Activated naive CD8-positive, alpha-beta T cell treated with anti-CD3 and anti-CD28 coated beads for 36 hours (primary cell): ENCODE measurements around the gene OVOL2. TPM values are rescaled to one million over a fixed set of nuclear protein-coding genes. Genes with fewer than 3 reads are reported as not detected.

ENCODE experiments used
- DNase-seq: peaks from one replicate; pipeline ENCODE4 v3.0.0; 2021
- H3K27ac Mint-ChIP-seq: one replicate; pipeline ENCODE4 v1.8.0; 2022; ENCODE audit warnings: mild to moderate bottlenecking, moderate library complexity, mixed read lengths
- H3K27me3 Mint-ChIP-seq: one replicate; pipeline ENCODE4 v1.8.0; 2022; ENCODE audit warnings: mild to moderate bottlenecking, mixed read lengths
- H3K36me3 Mint-ChIP-seq: one replicate; pipeline ENCODE4 v1.8.0; 2021; ENCODE audit warnings: mild to moderate bottlenecking, mixed read lengths
- H3K4me1 Mint-ChIP-seq: one replicate; pipeline ENCODE4 v1.8.0; 2021; ENCODE audit warnings: mixed read lengths
- H3K4me3 Mint-ChIP-seq: one replicate; pipeline ENCODE4 v1.8.0; 2022; ENCODE audit warnings: mild to moderate bottlenecking, moderate library complexity, mixed read lengths
- H3K9me3 Mint-ChIP-seq: one replicate; pipeline ENCODE4 v1.8.0; 2022; ENCODE audit warnings: mixed read lengths
- total RNA-seq, 2 experiments: library from RNA; stranded (reverse); gene quantifications; one replicate each; pipeline ENCODE4 v1.2.3, GENCODE V29; 2021

OVOL2 gene
- total RNA-seq, 2 experiments from 2014 or later = not detected

DNA sequence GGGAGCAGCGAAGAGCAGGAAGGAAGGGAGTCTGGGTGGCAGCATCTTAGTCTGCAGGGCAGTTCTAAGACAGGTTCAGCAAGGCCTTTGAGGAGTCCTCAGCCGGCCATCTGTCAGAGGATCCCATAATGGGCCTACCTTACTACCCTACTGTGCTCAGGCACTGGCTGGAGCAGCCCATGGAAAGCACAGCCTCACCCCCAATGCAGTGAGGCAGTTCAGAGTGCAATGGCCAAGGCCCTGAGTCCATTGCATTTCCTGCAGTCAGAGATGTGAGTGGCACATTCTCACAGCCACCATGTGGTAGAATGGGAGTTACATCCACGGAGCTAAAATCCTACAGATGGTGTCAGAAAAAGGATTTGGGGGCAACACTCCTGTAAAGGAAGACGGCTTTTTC is 19.4 kb upstream of the OVOL2 start:
- H3K36me3 Mint-ChIP-seq = no peaks in the 10 kb centered on the region
- no peak for DNase-seq
- no peak overlapping the region for H3K4me3 Mint-ChIP-seq
- H3K4me1 Mint-ChIP-seq = no peaks in the 10 kb centered on the region
- H3K9me3 Mint-ChIP-seq = no peaks in the 10 kb centered on the region
- H3K27ac Mint-ChIP-seq = no peak overlapping the region
- peaks cover 14% of the 10 kb centered on the region for H3K27me3 Mint-ChIP-seq

DNA sequence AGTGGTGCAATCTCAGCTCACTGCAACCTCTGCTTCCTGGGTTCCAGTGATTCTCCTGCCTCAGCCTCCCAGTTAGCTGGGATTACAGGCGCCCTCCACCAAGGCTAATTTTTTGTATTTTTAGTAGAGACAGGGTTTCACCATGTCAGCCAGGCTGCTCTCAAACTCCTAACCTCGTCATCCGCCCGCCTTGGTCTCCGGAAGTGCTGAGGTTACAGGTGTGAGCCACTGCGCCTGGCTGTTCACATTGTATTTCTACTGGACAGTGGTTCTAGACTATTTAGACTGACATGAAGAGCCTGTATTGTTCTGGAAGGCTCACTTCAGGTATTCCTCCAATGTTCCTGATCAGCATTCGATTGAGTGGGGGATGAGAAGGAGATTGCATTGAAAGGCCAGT is 14.8 kb upstream of the OVOL2 start:
- no peaks in the 10 kb centered on the region for H3K36me3 Mint-ChIP-seq

DNA sequence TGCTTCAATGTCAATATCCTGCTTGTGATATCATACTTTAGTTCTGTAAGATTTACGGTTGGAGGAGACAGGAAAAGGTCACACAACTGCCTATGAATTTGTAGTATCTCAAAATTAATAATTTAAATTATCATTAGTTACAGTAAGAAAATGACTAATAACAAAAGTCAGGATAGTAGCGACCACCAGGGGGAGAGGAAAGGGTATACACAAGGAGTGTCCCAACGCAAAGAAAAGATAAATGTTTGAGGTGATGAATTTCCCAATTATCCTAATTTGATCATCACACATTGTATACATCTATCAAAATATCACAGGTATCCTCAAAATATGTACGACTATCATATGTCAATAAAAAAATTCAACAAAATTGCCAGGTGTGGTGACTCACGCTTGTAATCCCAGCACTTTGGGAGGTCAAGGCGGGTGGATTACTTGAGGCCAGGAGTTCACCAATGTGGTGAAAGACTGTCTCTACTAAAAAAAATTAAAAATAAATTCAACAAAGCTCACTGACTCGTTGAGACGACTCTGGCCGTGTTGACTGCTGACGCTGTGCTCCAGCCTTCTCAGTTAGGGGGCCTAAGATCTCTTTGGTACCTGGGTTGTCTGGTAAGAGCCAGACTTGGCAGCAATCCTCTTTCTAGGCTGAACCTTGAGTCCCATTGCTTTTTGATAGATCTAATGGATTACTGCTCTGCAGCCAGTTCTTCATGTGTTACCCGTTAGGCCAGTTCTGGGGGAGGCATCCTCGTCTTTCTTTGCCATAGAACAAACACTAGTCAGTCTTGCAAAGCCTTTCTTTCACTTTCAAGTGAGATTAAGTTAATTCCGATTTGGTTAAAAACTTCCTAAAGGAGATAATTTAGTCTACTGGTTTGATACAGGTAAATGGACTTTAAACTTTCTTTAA is 9.0 kb upstream of the OVOL2 start:
- Mint-ChIP-seq H3K4me1 (no peaks in the 10 kb centered on the region), H3K27me3 (peaks cover 14% of the 10 kb centered on the region), H3K4me3 (no peak overlapping the region), H3K36me3 (no peaks in the 10 kb centered on the region), H3K27ac (no peak overlapping the region), H3K9me3 (no peaks in the 10 kb centered on the region)
- DNase-seq = no peak

More for the DNA sequence above, 14.8 kb upstream of the OVOL2 start:
- H3K9me3 Mint-ChIP-seq = no peaks in the 10 kb centered on the region
- H3K27ac Mint-ChIP-seq = no peak overlapping the region
- peaks cover 14% of the 10 kb centered on the region for H3K27me3 Mint-ChIP-seq
- no peak overlapping the region for H3K4me3 Mint-ChIP-seq
- no peak for DNase-seq
- H3K4me1 Mint-ChIP-seq = no peaks in the 10 kb centered on the region

DNA sequence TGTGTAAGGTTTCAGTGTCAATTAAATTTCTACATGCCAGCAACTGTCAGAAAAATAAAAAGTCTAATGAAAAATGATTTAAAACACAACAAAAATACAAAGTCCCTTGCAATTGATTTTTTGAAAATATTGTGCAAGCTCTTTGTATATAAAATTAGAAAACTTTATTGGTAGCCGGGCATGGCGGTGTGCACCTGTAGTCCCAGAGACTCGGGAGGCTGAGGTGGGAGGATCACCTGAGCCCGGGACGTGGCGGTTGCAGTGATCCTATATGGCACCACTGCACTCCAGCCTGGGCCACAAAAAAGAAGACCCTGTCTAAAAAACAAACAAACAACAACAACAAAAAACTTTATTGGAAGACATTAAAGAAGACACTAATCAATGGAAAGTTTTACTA is 6.0 kb upstream of the OVOL2 start:
- DNase-seq = no peak
- H3K27ac Mint-ChIP-seq = no peak overlapping the region
- H3K36me3 Mint-ChIP-seq = no peaks in the 10 kb centered on the region
- H3K4me1 Mint-ChIP-seq = peaks cover 1% of the 10 kb centered on the region
- peaks cover 36% of the 10 kb centered on the region for H3K27me3 Mint-ChIP-seq
- H3K9me3 Mint-ChIP-seq = no peaks in the 10 kb centered on the region
- H3K4me3 Mint-ChIP-seq = no peak overlapping the region

DNA sequence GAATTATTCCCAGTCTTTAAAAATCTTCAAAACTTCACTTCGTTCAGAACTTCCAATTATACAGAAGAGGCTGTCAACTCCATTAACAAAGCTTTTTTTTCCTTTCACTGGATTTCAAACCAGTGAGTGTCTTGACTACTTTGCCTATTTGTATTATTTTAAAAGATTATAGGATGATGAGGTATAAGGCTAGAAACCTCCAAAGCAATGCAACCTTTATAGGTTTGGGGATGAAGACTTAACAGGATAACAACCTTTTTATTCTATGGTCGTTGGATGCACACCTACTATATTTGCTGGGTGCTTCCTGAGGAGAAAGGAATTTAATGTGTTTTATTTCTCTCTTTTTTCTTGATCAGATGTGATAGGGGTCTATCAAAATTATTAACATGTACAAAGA is 1.9 kb upstream of the OVOL2 start:
- H3K27me3 Mint-ChIP-seq = peaks cover 66% of the 10 kb centered on the region
- H3K9me3 Mint-ChIP-seq = no peaks in the 10 kb centered on the region
- no peak overlapping the region for H3K4me3 Mint-ChIP-seq
- no peaks in the 10 kb centered on the region for H3K36me3 Mint-ChIP-seq
- DNase-seq = no peak
- H3K27ac Mint-ChIP-seq = no peak overlapping the region
- H3K4me1 Mint-ChIP-seq = peaks cover 5% of the 10 kb centered on the region

DNA sequence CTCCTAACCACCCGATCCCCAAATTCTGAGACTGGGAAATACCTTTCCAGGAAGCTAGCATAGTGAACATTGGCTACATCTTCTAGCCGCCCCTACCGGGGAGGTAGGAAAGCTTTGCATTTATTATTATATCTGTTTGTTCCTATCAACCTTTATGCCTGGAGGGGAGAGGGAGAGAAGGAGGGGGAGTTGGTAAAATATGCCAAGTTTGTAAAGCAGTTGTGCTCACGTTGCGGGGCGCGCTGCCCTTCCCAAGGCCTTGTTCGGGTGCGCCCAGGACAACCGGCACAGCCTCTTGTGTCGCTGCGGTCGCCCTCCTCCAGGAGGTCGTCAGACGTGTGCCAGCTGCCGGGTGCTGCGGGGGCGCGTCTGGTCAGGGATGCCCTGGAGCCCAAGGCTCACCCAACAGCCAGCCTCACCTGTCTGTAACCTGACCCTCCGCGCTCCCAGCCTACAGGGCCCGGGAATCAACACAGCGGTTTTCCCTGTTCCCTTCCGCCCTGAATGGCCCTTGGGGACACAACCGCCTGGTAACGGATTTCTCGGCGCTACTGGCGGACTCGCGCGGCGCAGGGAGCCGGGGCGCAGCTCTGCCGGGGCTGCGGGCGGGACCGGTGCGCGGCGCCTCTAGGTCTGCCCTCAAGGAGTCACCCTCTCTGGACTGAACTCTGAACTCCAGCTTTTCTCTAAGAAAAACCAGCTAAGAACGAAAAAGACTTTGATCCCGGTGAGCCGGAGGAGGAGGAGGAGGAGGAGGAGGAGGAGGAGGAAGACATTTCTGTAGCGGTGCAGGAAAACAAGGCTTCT is 1.1 kb upstream of the OVOL2 start:
- Mint-ChIP-seq H3K4me1 (peaks cover 5% of the 10 kb centered on the region), H3K27ac (no peak overlapping the region), H3K9me3 (no peaks in the 10 kb centered on the region), H3K36me3 (no peaks in the 10 kb centered on the region), H3K4me3 (no peak overlapping the region), H3K27me3 (peaks cover 73% of the 10 kb centered on the region)
- no peak for DNase-seq

DNA sequence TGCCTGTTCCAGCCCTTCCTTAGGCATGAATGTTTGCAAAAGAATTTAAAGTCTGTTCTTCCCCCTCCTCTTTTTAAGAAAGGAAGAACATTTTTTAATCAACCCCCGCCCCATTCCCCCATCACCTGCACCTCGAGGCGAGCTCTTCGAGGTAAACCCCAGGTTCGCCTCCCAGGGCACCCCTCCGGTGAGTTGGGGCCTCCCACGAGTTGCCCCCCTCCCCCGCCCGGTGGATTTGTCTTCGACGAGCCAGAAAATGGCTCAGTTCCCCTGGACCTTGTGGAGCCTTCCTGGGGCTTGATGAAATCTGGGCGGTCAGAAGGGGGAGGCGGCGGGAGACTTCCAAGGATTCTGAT is 256 bp upstream of the OVOL2 start:
- H3K36me3 Mint-ChIP-seq = no peaks in the 10 kb centered on the region
- H3K4me3 Mint-ChIP-seq = peak overlapping the region; percentile 48

DNA sequence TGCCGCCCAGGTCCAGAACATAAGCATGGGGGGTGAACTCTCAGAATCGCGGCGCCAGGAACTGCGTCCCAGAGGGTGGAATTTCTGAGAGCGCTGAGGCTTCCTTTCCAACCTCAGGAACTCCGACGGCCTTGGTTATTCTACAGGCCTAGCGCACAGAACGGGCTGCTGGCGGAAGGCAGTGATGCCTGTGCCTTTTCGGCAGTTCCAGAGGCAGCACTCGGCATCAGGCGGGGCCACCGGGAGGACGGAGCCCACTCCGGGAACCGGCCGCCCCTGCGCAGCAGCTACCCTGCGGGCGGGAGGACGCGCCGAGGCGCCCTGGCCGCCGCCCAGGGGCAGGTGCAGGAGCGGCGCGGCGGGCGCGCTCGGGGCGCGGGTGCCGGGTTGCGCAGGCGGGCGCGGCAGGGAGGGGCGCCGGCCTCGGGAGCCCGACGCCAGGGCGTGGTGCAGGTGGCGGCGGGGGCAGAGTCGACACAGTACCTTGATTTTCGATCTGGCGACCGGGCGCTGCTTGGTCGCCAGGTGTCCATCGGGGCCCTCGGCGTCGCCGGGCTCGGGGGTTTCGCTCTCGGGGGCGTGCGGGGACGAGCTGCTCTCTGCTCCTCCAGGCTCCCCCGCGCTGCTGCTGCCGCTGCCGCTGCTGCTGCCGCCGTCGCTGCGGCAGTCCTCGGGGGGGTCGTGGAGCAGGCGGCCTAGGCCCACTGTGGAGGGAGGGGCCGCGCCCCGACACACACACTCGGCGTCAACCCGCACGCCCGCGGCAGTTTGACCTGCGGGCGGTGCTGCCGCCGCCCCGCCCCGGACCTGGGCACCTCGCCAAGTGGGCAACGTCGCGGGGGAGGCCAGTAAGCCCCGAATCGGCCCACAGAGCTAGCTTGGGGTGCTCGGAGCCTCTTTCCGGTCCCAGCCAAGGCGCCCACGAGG is 1.3 kb downstream of the OVOL2 start:
- Mint-ChIP-seq H3K4me3 (peak overlapping the region; percentile 45), H3K36me3 (no peaks in the 10 kb centered on the region), H3K9me3 (no peaks in the 10 kb centered on the region), H3K27me3 (peaks cover 76% of the 10 kb centered on the region), H3K4me1 (peaks cover 5% of the 10 kb centered on the region), H3K27ac (no peak overlapping the region)
- peak; percentile 31 for DNase-seq

More for the DNA sequence above, 256 bp upstream of the OVOL2 start:
- Mint-ChIP-seq H3K9me3 (no peaks in the 10 kb centered on the region), H3K27me3 (peaks cover 77% of the 10 kb centered on the region), H3K27ac (no peak overlapping the region), H3K4me1 (peaks cover 5% of the 10 kb centered on the region)
- DNase-seq = no peak

DNA sequence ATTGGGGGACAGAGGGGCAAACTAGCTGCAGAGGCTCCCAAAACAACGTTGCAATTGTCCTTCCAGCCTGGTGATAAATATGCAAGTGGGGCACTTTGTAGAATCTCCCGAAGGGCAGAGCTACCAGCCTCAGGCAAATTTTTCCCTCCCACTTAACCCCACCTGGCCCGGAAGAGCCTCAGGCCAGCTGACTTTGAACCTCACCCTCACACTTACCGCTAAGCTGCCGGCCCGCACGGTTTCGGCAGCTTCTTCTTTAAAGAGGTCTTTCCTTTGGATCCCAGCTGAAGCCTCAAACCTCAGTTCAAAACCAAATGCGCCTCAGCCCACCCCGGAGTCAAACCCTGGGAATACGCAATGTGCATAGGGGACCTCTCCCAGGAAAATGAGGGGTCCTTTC is 2.5 kb downstream of the OVOL2 start:
- Mint-ChIP-seq H3K9me3 (no peaks in the 10 kb centered on the region), H3K4me1 (peaks cover 5% of the 10 kb centered on the region), H3K27ac (no peak overlapping the region), H3K27me3 (peaks cover 70% of the 10 kb centered on the region), H3K36me3 (no peaks in the 10 kb centered on the region), H3K4me3 (no peak overlapping the region)
- no peak for DNase-seq

DNA sequence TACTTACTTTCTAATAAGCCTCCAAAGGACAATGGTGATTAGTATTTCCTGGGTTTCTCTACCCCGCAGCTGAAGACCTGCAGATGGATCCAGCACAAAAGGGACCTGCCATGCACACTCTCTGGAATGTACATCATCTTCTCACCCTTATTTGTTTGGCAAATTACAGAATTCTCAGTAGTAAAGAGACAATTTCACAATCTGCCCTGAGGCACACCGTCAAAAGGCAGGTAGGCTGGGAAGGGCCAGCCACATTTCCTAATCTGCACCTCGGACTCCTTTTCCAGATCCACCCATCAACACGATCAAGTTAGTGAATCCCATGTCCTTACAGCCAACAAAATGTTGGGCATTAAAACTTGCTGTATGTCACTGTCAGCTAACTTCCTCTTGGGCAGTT is 4.9 kb downstream of the OVOL2 start:
- H3K9me3 Mint-ChIP-seq = no peaks in the 10 kb centered on the region

DNA sequence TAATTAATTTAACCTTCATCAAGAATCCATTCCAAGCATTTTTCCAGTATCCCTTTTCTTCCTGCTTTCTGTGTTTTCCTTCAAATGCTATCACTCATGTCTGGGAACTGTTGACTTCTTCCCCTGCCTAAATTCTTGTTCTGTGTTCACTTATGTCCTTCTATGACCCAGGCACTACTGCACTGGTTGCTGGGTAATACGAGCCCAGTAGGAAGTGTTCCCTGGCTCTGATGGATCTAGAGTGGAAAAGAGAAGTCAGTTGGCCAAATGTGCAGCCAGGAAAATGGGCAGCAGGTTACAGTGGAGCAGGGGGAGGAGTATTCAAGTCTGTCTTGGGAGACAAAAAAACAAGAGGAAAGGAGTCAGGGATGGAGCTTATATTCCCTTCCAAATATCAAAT is 7.1 kb downstream of the OVOL2 start:
- no peak for DNase-seq
- Mint-ChIP-seq H3K4me1 (no peaks in the 10 kb centered on the region), H3K27me3 (peaks cover 39% of the 10 kb centered on the region), H3K36me3 (no peaks in the 10 kb centered on the region), H3K4me3 (no peak overlapping the region), H3K27ac (no peak overlapping the region), H3K9me3 (no peaks in the 10 kb centered on the region)

More for the DNA sequence above, 4.9 kb downstream of the OVOL2 start:
- Mint-ChIP-seq H3K36me3 (no peaks in the 10 kb centered on the region), H3K27ac (no peak overlapping the region), H3K4me3 (no peak overlapping the region), H3K4me1 (no peaks in the 10 kb centered on the region), H3K27me3 (peaks cover 49% of the 10 kb centered on the region)
- DNase-seq = no peak

DNA sequence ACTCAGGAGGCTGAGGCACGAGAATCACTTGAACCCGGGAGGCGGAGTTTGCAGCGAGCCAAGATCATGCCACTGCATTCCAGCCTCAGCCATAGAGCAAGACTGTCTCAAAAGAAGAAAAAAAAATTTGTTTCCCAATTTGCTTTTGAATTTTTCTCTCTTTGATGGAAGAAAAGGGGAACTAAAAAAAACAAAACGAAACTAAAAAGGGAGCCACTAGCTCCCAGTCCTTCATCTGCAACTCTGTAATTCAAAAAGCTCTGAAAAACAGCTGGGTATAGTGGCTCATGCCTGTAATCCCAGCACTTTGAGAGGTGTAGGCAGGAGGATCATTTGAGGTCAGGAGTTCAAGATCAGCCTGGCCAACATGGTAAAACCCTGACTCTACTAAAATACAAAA is 9.5 kb downstream of the OVOL2 start:
- Mint-ChIP-seq H3K4me3 (no peak overlapping the region), H3K27ac (no peak overlapping the region), H3K4me1 (no peaks in the 10 kb centered on the region), H3K36me3 (no peaks in the 10 kb centered on the region), H3K27me3 (peaks cover 34% of the 10 kb centered on the region), H3K9me3 (no peaks in the 10 kb centered on the region)
- no peak for DNase-seq

DNA sequence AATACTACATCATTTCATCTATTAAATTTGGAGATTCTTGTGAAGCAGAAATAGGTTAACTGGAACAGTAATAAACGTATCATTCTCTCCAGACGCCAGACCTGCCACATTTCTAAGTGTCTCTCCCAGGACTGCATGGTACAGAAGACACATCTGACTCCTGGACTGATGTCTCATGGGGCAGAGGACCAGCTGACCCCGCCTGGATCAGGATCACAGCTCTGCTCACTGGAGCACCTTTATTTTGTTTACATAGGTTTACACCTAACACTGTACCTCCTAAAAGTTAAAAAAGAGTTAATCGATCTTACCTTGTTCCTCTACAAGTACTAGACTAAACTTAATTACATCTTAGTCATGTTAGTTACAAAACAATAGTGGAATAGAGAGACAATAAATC is 11.2 kb downstream of the OVOL2 start:
- H3K36me3 Mint-ChIP-seq = no peaks in the 10 kb centered on the region
- H3K9me3 Mint-ChIP-seq = no peaks in the 10 kb centered on the region
- H3K27ac Mint-ChIP-seq = no peak overlapping the region
- no peak for DNase-seq
- peaks cover 30% of the 10 kb centered on the region for H3K27me3 Mint-ChIP-seq
- no peaks in the 10 kb centered on the region for H3K4me1 Mint-ChIP-seq
- no peak overlapping the region for H3K4me3 Mint-ChIP-seq

DNA sequence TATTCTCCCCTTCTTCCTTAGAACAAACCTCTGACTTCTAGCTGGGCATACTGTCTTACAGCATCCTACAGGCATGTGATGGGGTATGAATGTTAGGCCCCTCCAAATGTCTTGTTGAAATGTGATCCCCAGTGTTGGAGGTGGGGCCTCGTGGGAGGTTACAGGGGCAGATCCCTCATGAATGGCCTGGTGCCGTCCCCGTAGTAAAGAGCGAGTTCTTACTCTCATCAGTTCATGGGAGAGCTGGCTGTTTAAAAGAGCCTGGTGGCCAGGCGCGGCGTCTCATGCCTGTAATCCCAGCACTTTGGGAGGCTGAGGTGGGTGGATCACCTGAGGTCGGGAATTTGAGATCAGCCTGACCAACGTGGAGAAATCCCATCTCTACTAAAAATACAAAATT is 15.5 kb downstream of the OVOL2 start:
- Mint-ChIP-seq H3K9me3 (no peaks in the 10 kb centered on the region), H3K27ac (no peak overlapping the region)

DNA sequence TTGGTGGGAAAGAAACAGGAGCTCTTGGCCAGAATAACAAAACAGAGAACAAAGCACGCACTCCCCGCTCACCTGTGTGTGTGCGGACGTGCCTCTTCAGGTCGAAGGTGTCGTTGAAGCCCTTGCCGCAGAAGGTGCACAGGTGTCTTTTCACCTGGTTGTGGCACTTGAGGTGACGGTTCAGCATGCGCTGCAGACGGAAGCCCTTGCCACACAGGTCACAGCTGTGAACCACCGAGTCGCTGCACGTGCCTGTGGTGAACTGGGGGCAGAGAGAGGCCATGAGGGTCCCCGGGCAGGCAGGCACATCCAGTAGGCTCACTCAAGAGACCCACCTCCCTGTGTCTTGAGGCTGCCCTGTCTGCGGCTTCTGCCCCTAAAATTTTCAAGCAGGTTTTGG is 16.3 kb downstream of the OVOL2 start:
- H3K27ac Mint-ChIP-seq = no peak overlapping the region
- peaks cover 29% of the 10 kb centered on the region for H3K27me3 Mint-ChIP-seq
- H3K4me3 Mint-ChIP-seq = no peak overlapping the region
- no peak for DNase-seq
- no peaks in the 10 kb centered on the region for H3K4me1 Mint-ChIP-seq
- no peaks in the 10 kb centered on the region for H3K36me3 Mint-ChIP-seq
- no peaks in the 10 kb centered on the region for H3K9me3 Mint-ChIP-seq

More for the DNA sequence above, 15.5 kb downstream of the OVOL2 start:
- no peaks in the 10 kb centered on the region for H3K36me3 Mint-ChIP-seq
- H3K4me1 Mint-ChIP-seq = no peaks in the 10 kb centered on the region
- H3K4me3 Mint-ChIP-seq = no peak overlapping the region
- DNase-seq = no peak
- peaks cover 27% of the 10 kb centered on the region for H3K27me3 Mint-ChIP-seq
